Gastrocnemius medialis (tissue), 4 donors: ENCODE measurements around the gene TMEM131L. TPM values are rescaled to one million over a fixed set of nuclear protein-coding genes. Genes with fewer than 3 reads are reported as not detected.
A peak's percentile ranks its signal among the peaks of the same experiment; 100 is the strongest.

Experiments used
- ATAC-seq, 2 donors: fragments of 150-250 bp; one replicate each; pipeline ENCODE4 v1.9.1; 2016
- DNase-seq, 2 donors: peaks; one replicate each; pipeline ENCODE4 v3.0.0-alpha.2; 2019
- H3K27ac ChIP-seq, 4 donors: fragments of 200-600 bp; sonication (generic); 1 replicate in 1 of 4; 2 replicates in 3 of 4; pipeline ENCODE4 v1.5.1; 2016 to 2018; ENCODE audit warnings: mild to moderate bottlenecking in 2 of 4, moderate library complexity in 1 of 4
- H3K27me3 ChIP-seq, 3 donors: fragments of 200-600 bp; sonication (generic) in 2 of 3; 1 replicate in 1 of 3; 2 replicates in 2 of 3; pipeline versions ENCODE4 v1.5.1 to v1.6.0; 2016 to 2019; ENCODE audit warnings: mild to moderate bottlenecking in 1 of 3, moderate library complexity in 1 of 3
- H3K36me3 ChIP-seq, 2 donors: fragments of 200-600 bp; sonication (generic) in 1 of 2; one replicate each; pipeline ENCODE4 v1.5.1; 2017 to 2018
- H3K4me1 ChIP-seq, 2 donors: fragments of 200-600 bp; sonication (generic) in 1 of 2; one replicate each; pipeline ENCODE4 v1.5.1; 2016 to 2017; ENCODE audit warnings: mild to moderate bottlenecking in 2 of 2
- H3K4me3 ChIP-seq, 4 donors: fragments of 200-600 bp; sonication (generic) in 3 of 4; 1 replicate in 1 of 4; 2 replicates in 3 of 4; pipeline ENCODE4 v1.5.1; 2016 to 2019; ENCODE audit warnings: mild to moderate bottlenecking in 2 of 4
- H3K9me3 ChIP-seq, 3 donors: fragments of 200-600 bp; sonication (generic) in 2 of 3; 1 replicate in 1 of 3; 2 replicates in 2 of 3; pipeline ENCODE4 v1.5.1; 2016 to 2019
- POLR2A ChIP-seq, 2 donors: fragments of 450-650 bp; IDR thresholded peaks; one replicate each; pipeline ENCODE4 v1.6.1; 2017; ENCODE audit warnings: antibody characterized with exemption in 2 of 2, mild to moderate bottlenecking in 2 of 2, moderate library complexity in 2 of 2
- in situ Hi-C, 4 donors: fragments of 200-750 bp; cut with MboI; loops; one replicate each; pipeline versions ENCODE4 v1.15.0 to v1.8.0; 2017; ENCODE audit warnings: low sequenced_read_pairs in 4 of 4
- intact Hi-C: fragments of 100-400 bp; cut with DNase I; formaldehyde crosslinking; loops from one replicate; pipeline ENCODE4 v1.15.1; 2023; ENCODE audit warnings: low total_unique reads
- total RNA-seq, 4 donors: library from RNA; depleted of rRNA; stranded (reverse); fragments of >200 nt; gene quantifications; one replicate each; pipeline versions ENCODE4 v1.1.0 to v1.2.3, GENCODE V29; 2016
- TF ChIP-seq, protein P1 (sequence below), 5 experiments: fragments of 450-650 bp in 3 of 5; fragments of 200-600 bp in 2 of 5; sonication (generic) in 2 of 5; IDR thresholded peaks in 4 of 5; conservative IDR thresholded peaks in 1 of 5; 1 replicate in 4 of 5; 2 replicates in 1 of 5; pipeline ENCODE4 v1.5.1; 2016 to 2019; ENCODE audit warnings: antibody characterized with exemption in 5 of 5, mild to moderate bottlenecking in 3 of 5, moderate library complexity in 3 of 5

The TMEM131L gene
- total RNA-seq, 4 donors from 2014 or later = 4.6 to 21.4 (median 9.5) TPM

DNA sequence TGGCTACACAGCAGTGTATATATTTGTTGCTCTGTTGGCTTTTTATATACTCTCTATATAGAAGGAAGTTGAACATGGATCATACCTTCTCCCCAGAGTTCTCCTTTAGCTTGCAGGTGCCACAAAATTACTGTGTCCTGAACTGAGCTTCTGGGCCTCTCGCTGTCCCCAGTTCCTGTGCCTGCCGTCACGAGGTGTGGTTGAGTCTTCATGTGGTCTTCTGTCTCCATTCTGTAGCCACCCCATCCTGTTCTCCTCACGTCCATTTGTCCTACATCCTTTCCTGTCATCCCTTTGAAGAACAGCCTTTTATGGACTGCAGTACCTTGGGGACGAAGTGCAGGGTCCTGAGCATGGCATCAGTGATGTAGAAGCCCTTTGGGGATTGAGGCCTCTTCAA is 14.5 kb downstream of the TMEM131L start:
- in situ Hi-C loops (no loop called here), intact Hi-C loops (no loop called here)
- H3K36me3 ChIP-seq = no peaks in the 10 kb centered on the region
- DNase-seq (no peak), ATAC-seq (no peak)
- no peak for TF ChIP-seq POLR2A (IDR thresholded peaks at IDR 0.05)
- TF ChIP-seq, protein P1, sequence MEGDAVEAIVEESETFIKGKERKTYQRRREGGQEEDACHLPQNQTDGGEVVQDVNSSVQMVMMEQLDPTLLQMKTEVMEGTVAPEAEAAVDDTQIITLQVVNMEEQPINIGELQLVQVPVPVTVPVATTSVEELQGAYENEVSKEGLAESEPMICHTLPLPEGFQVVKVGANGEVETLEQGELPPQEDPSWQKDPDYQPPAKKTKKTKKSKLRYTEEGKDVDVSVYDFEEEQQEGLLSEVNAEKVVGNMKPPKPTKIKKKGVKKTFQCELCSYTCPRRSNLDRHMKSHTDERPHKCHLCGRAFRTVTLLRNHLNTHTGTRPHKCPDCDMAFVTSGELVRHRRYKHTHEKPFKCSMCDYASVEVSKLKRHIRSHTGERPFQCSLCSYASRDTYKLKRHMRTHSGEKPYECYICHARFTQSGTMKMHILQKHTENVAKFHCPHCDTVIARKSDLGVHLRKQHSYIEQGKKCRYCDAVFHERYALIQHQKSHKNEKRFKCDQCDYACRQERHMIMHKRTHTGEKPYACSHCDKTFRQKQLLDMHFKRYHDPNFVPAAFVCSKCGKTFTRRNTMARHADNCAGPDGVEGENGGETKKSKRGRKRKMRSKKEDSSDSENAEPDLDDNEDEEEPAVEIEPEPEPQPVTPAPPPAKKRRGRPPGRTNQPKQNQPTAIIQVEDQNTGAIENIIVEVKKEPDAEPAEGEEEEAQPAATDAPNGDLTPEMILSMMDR (IDR thresholded peaks at IDR 0.05 in 4 of 5, conservative IDR thresholded peaks at IDR 0.05 in 1 of 5) = no peak
- H3K9me3 ChIP-seq = no peaks in the 10 kb centered on the region
- H3K4me1 ChIP-seq = peaks cover 52 to 59% of the 10 kb centered on the region in 2 donors
- H3K27me3 ChIP-seq = no peaks in the 10 kb centered on the region
- H3K4me3 ChIP-seq = no peak overlapping the region
- peak overlapping the region; percentile 50 to 98 (median 82) for H3K27ac ChIP-seq

GRCh38 chr4:153481478-153481877 is 15.3 kb downstream of the TMEM131L start:
- DNase-seq (no peak), ATAC-seq (no peak)
- Histone ChIP-seq H3K27me3 (no peaks in the 10 kb centered on the region), H3K27ac (peak overlapping the region in 2 of 4 donors; percentile 93 to 98), H3K4me3 (no peak overlapping the region), H3K4me1 (peaks cover 60 to 66% of the 10 kb centered on the region in 2 donors), H3K9me3 (no peaks in the 10 kb centered on the region), H3K36me3 (no peaks in the 10 kb centered on the region)
- TF ChIP-seq, protein P1 (IDR thresholded peaks at IDR 0.05 in 4 of 5, conservative IDR thresholded peaks at IDR 0.05 in 1 of 5) = no peak
- TF ChIP-seq POLR2A (IDR thresholded peaks at IDR 0.05) = no peak
- in situ Hi-C loops = no loop called here
- intact Hi-C loops = no loop called here

DNA sequence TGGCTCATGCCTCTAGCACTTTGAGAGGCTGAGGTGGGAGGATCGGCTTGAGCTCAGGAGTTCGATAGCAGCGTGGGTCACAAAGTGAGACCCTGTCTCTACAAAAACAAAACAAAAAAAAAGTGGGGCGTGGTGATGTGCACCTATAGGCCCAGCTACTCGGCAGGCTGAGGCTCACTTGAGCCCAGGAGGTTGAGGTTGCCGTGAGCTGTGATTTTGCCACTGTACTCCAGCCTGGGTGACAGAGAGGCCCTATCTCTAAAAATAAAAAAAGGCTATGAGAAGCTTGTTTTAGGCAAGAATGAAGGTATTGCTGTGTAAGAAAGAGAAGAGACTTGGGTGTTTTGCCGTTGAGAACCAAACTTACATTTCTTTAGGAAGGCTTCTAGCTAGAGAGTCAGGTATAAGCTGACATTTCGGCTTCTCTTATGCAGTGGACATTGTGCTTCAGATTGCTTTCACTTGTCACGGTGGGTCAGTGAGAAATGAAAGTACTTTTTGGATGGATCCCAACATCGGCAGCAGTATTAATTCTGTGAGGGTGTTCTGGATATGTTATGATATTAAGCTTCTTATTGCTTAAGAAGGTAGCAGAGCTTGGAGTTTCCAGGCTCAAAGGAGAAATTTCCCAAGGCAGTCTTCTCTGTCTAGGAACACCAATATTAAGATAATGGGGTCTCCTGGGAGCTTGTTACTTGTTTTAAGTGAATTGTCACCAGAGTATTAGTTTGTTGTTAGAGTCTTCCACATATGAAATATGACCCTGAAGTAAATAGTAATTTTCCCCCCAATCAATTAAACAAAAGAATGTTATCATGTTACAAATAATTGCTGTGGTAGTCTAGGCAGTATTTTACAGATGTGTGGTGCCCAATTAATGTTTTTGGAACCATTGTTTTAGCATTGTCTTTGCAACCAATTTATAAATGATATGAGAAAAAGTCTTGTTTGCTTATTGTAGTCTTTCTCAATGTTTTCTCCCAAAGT is 17.6 kb downstream of the TMEM131L start:
- Histone ChIP-seq H3K4me1 (peaks cover 65 to 76% of the 10 kb centered on the region in 2 donors), H3K27ac (peak overlapping the region; percentile 74 to 98 (median 82)), H3K36me3 (no peaks in the 10 kb centered on the region), H3K4me3 (peak overlapping the region; percentile 29 to 43 (median 33)), H3K27me3 (no peaks in the 10 kb centered on the region), H3K9me3 (no peaks in the 10 kb centered on the region)
- in situ Hi-C loops (no loop called here), intact Hi-C loops (no loop called here)
- no peak for TF ChIP-seq POLR2A (IDR thresholded peaks at IDR 0.05)
- TF ChIP-seq, protein P1 (IDR thresholded peaks at IDR 0.05 in 4 of 5, conservative IDR thresholded peaks at IDR 0.05 in 1 of 5) = no peak
- ATAC-seq = peak in 1 of 2 donors; percentile 13
- no peak for DNase-seq

DNA sequence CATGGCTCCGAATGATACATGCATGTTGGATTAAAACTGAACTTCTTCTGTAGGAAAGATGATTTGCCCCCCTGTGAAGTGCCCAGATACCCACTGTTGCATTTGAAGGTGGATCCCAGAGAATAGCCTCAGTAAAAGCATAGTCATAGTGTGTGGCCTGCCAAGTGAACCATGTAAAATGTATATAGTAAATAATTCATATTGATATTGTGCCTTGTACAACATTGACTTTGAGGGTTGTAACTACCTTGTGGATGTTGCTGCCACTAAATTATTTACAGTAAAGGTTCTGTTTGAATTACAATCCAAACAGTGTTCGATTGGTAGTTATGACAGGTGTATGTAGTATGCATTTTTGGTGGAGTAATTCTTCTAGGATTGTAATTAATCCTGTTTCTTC is 19.2 kb downstream of the TMEM131L start:
- Histone ChIP-seq H3K27me3 (no peaks in the 10 kb centered on the region), H3K9me3 (no peaks in the 10 kb centered on the region), H3K36me3 (no peaks in the 10 kb centered on the region), H3K4me3 (no peak overlapping the region), H3K4me1 (peaks cover 72 to 76% of the 10 kb centered on the region in 2 donors), H3K27ac (peak overlapping the region; percentile 78 to 98 (median 84))
- no peak for ATAC-seq
- intact Hi-C loops (loop anchor here (5.0 kb wide), 1 partner anchor 77 kb away; no protein-coding TSS in a partner anchor), in situ Hi-C loops (no loop called here)
- no peak for DNase-seq
- TF ChIP-seq, protein P1 (IDR thresholded peaks at IDR 0.05 in 4 of 5, conservative IDR thresholded peaks at IDR 0.05 in 1 of 5) = no peak
- no peak for TF ChIP-seq POLR2A (IDR thresholded peaks at IDR 0.05)
